Ovary (tissue), 3 donors: Measurements from ENCODE around the gene PHF21A.

Source experiments
- CTCF ChIP-seq, 3 donors: fragments of 450-650 bp in 2 of 3; fragments of 200-600 bp in 1 of 3; IDR thresholded peaks; one replicate each; pipeline versions ENCODE4 v1.5.1 to v1.8.0; 2016 to 2022; ENCODE audit warnings: antibody characterized with exemption in 3 of 3, mild to moderate bottlenecking in 1 of 3
- EP300 ChIP-seq: sonication (generic); formaldehyde crosslinking; IDR thresholded peaks from one replicate; pipeline ENCODE4 v1.6.1; 2017; ENCODE audit warnings: antibody characterized with exemption
- POLR2A ChIP-seq: fragments of 450-650 bp; IDR thresholded peaks from one replicate; pipeline ENCODE4 v1.6.1; 2017; ENCODE audit warnings: antibody characterized with exemption, mild to moderate bottlenecking, moderate library complexity
- donor health status: DM: no; HTN: no; CAD: no.

- no peak for TF ChIP-seq POLR2A
- no peak for TF ChIP-seq CTCF (IDR thresholded peaks at IDR 0.05)
- TF ChIP-seq EP300 = no peak
Observed at GRCh38 chr11:46159680-46160079, 38.4 kb upstream of the PHF21A start.
